Neural cell (in vitro differentiated cells): ENCODE data around the gene MYL12B. TPM values are rescaled to one million over a fixed set of nuclear protein-coding genes. Genes with fewer than 3 reads are reported as not detected.

ENCODE experiments used
- H2AFZ ChIP-seq: fragments of 200-600, 300-800 bp; sonication (generic), shearing (Covaris generic); 2 replicates; pipeline ENCODE4 v1.6.0; 2014; ENCODE audit warnings: low read depth, mild to moderate bottlenecking, antibody characterized with exemption, low read length, moderate library complexity
- H3F3A ChIP-seq: fragments of 200-600 bp; shearing (Covaris generic); 2 replicates; pipeline ENCODE4 v1.6.1; 2016; ENCODE audit warnings: mild to moderate bottlenecking, moderate library complexity, mixed read lengths, antibody characterized with exemption, low read length; ENCODE audit not compliant: insufficient read depth, poor library complexity, severe bottlenecking
- H3K27ac ChIP-seq: fragments of 200-600, 300-800 bp; sonication (generic), shearing (Covaris generic); 2 replicates; pipeline ENCODE4 v1.5.1; 2014; ENCODE audit warnings: mild to moderate bottlenecking, low read length, moderate library complexity
- H3K27me3 ChIP-seq: fragments of 300-800, 200-600 bp; sonication (generic), shearing (Covaris generic); 2 replicates; pipeline ENCODE4 v1.6.0; 2014; ENCODE audit warnings: mild to moderate bottlenecking, low read depth, low read length, moderate library complexity; ENCODE audit not compliant: insufficient read depth
- H3K36me3 ChIP-seq: fragments of 300-800, 200-600 bp; sonication (generic), shearing (Covaris generic); 2 replicates; pipeline ENCODE4 v1.5.1; 2014; ENCODE audit warnings: mild to moderate bottlenecking, antibody characterized with exemption, low read length, moderate library complexity; ENCODE audit not compliant: insufficient read depth
- H3K4me2 ChIP-seq: fragments of 300-800, 200-600 bp; sonication (generic), shearing (Covaris generic); 2 replicates; pipeline ENCODE4 v1.6.0; 2014; ENCODE audit warnings: mild to moderate bottlenecking, low read length
- H3K4me3 ChIP-seq: fragments of 300-800, 200-600 bp; sonication (generic), shearing (Covaris generic); 2 replicates; pipeline ENCODE4 v1.5.1; 2014; ENCODE audit warnings: mild to moderate bottlenecking, low read length, moderate library complexity
- H3K79me2 ChIP-seq: fragments of 200-600 bp; shearing (Covaris generic); replicated peaks from 2 replicates; pipeline ENCODE4 v1.6.0; 2014; ENCODE audit warnings: mild to moderate bottlenecking, low read length, moderate library complexity; ENCODE audit not compliant: insufficient read depth
- H3K9ac ChIP-seq: fragments of 300-800, 200-600 bp; sonication (generic), shearing (Covaris generic); 2 replicates; pipeline ENCODE4 v1.6.1; 2016; ENCODE audit warnings: mild to moderate bottlenecking, low read length, mixed read lengths
- H3K9me2 ChIP-seq: fragments of 200-600 bp; shearing (Covaris generic); 2 replicates; pipeline ENCODE4 v1.6.1; 2016; ENCODE audit warnings: mild to moderate bottlenecking, low read length, mixed read lengths; ENCODE audit not compliant: insufficient read depth
- H3K9me3 ChIP-seq: fragments of 200-600, 300-800 bp; sonication (generic), shearing (Covaris generic); 2 replicates; pipeline ENCODE4 v1.6.1; 2016; ENCODE audit warnings: mild to moderate bottlenecking, mixed run types, low read length, moderate library complexity, mixed read lengths
- H4K20me1 ChIP-seq: fragments of 200-600 bp; shearing (Covaris generic); 2 replicates; pipeline ENCODE4 v1.6.1; 2016; ENCODE audit warnings: mild to moderate bottlenecking, mixed run types; ENCODE audit not compliant: insufficient read depth
- CTCF ChIP-seq: fragments of 450-650 bp; IDR thresholded peaks from 2 replicates; pipeline ENCODE4 v1.5.1; 2014; ENCODE audit warnings: antibody characterized with exemption, mild to moderate bottlenecking, moderate library complexity; ENCODE audit not compliant: poor library complexity, severe bottlenecking
- EP300 ChIP-seq: fragments of 450-650 bp; conservative IDR thresholded peaks from 2 replicates; pipeline ENCODE4 v1.6.1; 2014; ENCODE audit warnings: antibody characterized with exemption, mild to moderate bottlenecking, moderate library complexity; ENCODE audit not compliant: poor library complexity, severe bottlenecking
- EZH2 ChIP-seq: fragments of 200-600, 300-800 bp; shearing (Covaris generic), sonication (generic); IDR thresholded peaks from 2 replicates; pipeline ENCODE4 v1.6.1; 2014; ENCODE audit warnings: antibody characterized with exemption, low read length, borderline replicate concordance, mild to moderate bottlenecking; ENCODE audit not compliant: insufficient read depth, poor library complexity, severe bottlenecking
- MXI1 ChIP-seq: fragments of 450-650 bp; conservative IDR thresholded peaks from 2 replicates; pipeline ENCODE4 v1.6.1; 2014; ENCODE audit warnings: antibody characterized with exemption, mild to moderate bottlenecking; ENCODE audit not compliant: poor library complexity, severe bottlenecking
- POLR2AphosphoS5 ChIP-seq: IDR thresholded peaks from 2 replicates; pipeline ENCODE4 v1.6.1; 2012
- RAD21 ChIP-seq: fragments of 450-650 bp; conservative IDR thresholded peaks from 2 replicates; pipeline ENCODE4 v1.6.1; 2014; ENCODE audit warnings: antibody characterized with exemption, mild to moderate bottlenecking, moderate library complexity
- REST ChIP-seq: IDR thresholded peaks from 2 replicates; pipeline ENCODE4 v1.6.1; 2012; ENCODE audit warnings: borderline replicate concordance
- SMC3 ChIP-seq: fragments of 450-650 bp; conservative IDR thresholded peaks from 2 replicates; pipeline ENCODE4 v1.6.1; 2014; ENCODE audit warnings: antibody characterized with exemption, mild to moderate bottlenecking, moderate library complexity; ENCODE audit not compliant: poor library complexity
- TAF1 ChIP-seq: IDR thresholded peaks from 2 replicates; pipeline ENCODE4 v1.6.1; 2012; ENCODE audit warnings: low read depth
- polyA plus RNA-seq: library from polyadenylated mRNA; depleted of rRNA; stranded (reverse); fragments of >200 nt; gene quantifications from 2 replicates; pipeline ENCODE4 v1.2.3, GENCODE V29; 2014

MYL12B gene
- polyA plus RNA-seq, 1 donor from 2014 or later, result 384 TPM

DNA sequence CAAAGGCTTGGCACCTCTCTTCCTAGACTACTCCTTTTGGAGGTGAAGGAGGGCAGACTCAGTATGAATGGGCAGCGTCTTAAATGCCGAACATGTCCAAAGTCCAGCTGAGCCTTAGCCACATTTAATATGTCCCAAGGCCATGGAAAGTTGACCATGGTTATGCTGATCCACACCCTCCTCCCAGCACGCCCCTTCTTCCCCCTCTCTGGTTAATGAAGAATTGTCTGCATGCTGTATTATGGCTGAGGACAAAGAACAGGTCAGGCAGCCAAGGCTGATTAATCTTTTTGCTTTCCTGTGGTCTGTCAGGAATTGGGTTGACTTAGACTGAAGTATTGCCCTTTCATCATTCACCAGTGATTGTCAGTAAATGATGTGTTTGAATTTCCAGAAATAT lies 36.3 kb upstream of the MYL12B start:
- Histone ChIP-seq H3K4me2 (no peak overlapping the region), H3K4me3 (no peak overlapping the region), H3K27ac (no peak overlapping the region), H3K9me3 (no peaks in the 10 kb centered on the region), H3K9me2 (no peaks in the 10 kb centered on the region), H4K20me1 (no peaks in the 10 kb centered on the region), H3K79me2 (no peaks in the 10 kb centered on the region), H3K9ac (no peak overlapping the region), H3K27me3 (no peaks in the 10 kb centered on the region), H2AFZ (no peak overlapping the region), H3K36me3 (no peaks in the 10 kb centered on the region), H3F3A (no peaks in the 10 kb centered on the region)
- TF ChIP-seq POLR2AphosphoS5, result no peak

DNA sequence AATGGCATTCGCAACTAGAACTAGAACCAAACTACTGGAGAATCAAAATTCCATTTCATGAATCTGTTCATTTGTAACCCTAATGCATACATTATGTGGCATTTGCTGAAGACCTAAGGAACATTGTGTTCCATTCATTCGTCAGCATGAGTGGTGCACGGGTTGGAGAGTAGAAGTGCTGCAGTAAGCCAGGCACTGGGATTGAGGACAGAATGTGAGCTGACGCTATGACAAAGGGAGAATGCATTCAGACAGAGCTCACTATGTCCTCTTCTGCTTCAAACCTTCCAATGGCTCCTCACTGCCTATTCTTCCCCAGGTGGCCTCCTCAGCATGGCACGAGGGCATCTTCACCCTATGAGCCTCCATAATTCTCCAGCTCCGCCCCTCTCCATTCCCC lies 35.9 kb upstream of the MYL12B start:
- TF ChIP-seq EP300 (no peak), POLR2AphosphoS5 (no peak), SMC3 (no peak), CTCF (no peak), EZH2 (no peak), MXI1 (no peak), REST (no peak), TAF1 (no peak), RAD21 (no peak)
- Histone ChIP-seq H4K20me1 (no peaks in the 10 kb centered on the region), H3K9me2 (no peaks in the 10 kb centered on the region), H3K79me2 (no peaks in the 10 kb centered on the region), H3K27ac (no peak overlapping the region), H3K4me3 (no peak overlapping the region), H3K9me3 (no peaks in the 10 kb centered on the region), H3K36me3 (no peaks in the 10 kb centered on the region), H3K4me2 (no peak overlapping the region), H2AFZ (no peak overlapping the region), H3F3A (no peaks in the 10 kb centered on the region), H3K9ac (no peak overlapping the region), H3K27me3 (no peaks in the 10 kb centered on the region)
